ENCODE measurements around the gene NAAA.

Gene NAAA

DNA sequence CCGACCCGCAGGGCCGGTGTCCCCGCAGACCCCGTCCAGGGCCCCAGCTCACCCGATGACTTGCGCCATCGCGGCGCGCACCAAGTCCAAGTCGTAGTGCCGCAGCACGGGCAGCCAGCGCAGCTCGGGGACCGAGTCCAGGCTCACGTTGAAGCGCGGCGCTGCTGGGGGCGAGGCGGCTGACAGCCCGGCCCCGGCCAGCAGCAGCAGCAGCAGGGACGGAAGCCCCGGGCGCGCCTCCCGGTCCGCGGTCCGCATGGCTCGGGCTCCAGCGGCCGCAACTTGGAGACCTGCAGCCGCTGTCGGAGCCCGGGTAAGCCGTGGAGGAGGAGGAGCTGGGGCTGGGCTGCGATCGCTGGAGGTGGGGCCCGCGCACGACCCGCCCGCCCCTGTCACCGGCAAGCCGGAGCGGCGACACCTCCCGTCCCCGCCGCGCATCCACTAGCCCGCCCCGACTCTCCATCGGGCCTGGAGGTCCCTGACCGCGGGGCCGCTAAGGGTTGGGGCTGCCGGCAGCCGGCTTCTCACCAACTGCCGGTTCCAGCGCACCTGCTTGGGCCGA lies at the start of gene NAAA:
Gene NAAA, minus strand, starts transcription at position 322 of the 562 bp plus-strand sequence. Its CDS starts 64 bp downstream, at position 258.
- peak within 1 kb of the TSS; percentile 84 for H3K4me3 ChIP-seq (ENCODE audit: low read length)
- no peaks in the 10 kb centered on the region for H3K9me3 ChIP-seq (ENCODE audit: control insufficient read depth, insufficient read depth, low read length)
- peaks cover 12% of the 10 kb centered on the region for H3K4me1 ChIP-seq (ENCODE audit: control insufficient read depth, low read length)
- H3K36me3 ChIP-seq (ENCODE audit: control insufficient read depth, low read length), result no peaks in the 10 kb centered on the region
- no peaks in the 10 kb centered on the region for H3K27me3 ChIP-seq (ENCODE audit: control insufficient read depth, low read length)
- peak within 1 kb of the TSS; percentile 23; the same call in 1 of the 2 replicates for H3K27ac ChIP-seq (ENCODE audit: low read depth, low read length)
- TF ChIP-seq, protein P1, sequence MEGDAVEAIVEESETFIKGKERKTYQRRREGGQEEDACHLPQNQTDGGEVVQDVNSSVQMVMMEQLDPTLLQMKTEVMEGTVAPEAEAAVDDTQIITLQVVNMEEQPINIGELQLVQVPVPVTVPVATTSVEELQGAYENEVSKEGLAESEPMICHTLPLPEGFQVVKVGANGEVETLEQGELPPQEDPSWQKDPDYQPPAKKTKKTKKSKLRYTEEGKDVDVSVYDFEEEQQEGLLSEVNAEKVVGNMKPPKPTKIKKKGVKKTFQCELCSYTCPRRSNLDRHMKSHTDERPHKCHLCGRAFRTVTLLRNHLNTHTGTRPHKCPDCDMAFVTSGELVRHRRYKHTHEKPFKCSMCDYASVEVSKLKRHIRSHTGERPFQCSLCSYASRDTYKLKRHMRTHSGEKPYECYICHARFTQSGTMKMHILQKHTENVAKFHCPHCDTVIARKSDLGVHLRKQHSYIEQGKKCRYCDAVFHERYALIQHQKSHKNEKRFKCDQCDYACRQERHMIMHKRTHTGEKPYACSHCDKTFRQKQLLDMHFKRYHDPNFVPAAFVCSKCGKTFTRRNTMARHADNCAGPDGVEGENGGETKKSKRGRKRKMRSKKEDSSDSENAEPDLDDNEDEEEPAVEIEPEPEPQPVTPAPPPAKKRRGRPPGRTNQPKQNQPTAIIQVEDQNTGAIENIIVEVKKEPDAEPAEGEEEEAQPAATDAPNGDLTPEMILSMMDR (IDR thresholded peaks at IDR 0.05; ENCODE audit: low read depth, low read length, poor library complexity, severe bottlenecking), result peak; percentile 51
- no peak for TF ChIP-seq EZH2phosphoT487 (IDR thresholded peaks at IDR 0.05; ENCODE audit: borderline replicate concordance, low read length)
- peak within 1 kb of the TSS; percentile 85 for H3K4me2 ChIP-seq (ENCODE audit: low read length)
- no peaks in the 10 kb centered on the region for H3K79me2 ChIP-seq (ENCODE audit: control insufficient read depth, low read length)
- H3F3A ChIP-seq (ENCODE audit: control insufficient read depth, insufficient read depth), result no peaks in the 10 kb centered on the region
- H3K9me2 ChIP-seq (replicated peaks; ENCODE audit: control insufficient read depth, low read length), result no peaks in the 10 kb centered on the region
- no peaks in the 10 kb centered on the region for H4K20me1 ChIP-seq (ENCODE audit: control insufficient read depth, insufficient read depth, low read depth, low read length)

DNA sequence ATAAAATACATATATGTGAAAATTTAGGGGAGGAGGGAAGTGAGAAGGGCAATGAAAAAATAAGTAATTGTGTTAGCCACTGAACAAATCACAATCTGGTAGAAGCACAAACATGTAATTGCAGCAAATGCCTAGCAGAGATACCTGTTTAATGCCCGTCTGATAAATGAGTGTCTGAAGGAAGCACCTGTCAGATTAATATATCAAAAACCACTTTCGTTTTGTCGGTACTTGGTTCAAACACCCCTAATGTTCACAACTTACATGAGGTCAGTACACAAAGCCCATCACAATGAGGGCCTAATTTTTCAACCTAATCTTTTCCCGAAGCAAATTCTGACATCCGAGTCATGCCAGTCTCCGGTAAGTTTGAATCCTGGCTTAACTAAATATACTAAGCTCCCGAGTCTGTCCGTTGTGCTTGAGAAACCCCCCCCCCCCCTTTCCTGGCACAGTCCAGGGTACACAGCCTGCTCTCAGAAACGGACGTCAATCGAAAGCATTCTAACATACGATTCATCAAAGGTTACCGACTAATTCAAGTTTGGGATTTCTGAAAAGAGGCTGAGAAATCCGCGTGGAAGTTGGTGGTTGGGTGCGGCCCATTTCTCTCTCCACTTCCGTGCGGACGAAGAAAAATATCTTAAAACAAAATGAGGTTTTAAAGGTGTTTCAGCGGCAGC lies 49.2 kb upstream of the NAAA start:
- TF ChIP-seq EZH2phosphoT487 (IDR thresholded peaks at IDR 0.05; ENCODE audit: borderline replicate concordance, low read length), result no peak
- TF ChIP-seq, protein P1 (IDR thresholded peaks at IDR 0.05; ENCODE audit: low read depth, low read length, poor library complexity, severe bottlenecking), result no peak
- H3K4me2 ChIP-seq (ENCODE audit: low read length), result peak overlapping the region; percentile 74
- peaks cover 25% of the 10 kb centered on the region for H3K36me3 ChIP-seq (ENCODE audit: control insufficient read depth, low read length)
- H4K20me1 ChIP-seq (ENCODE audit: control insufficient read depth, insufficient read depth, low read depth, low read length), result no peaks in the 10 kb centered on the region
- H3K27me3 ChIP-seq (ENCODE audit: control insufficient read depth, low read length), result no peaks in the 10 kb centered on the region
- peaks cover 18% of the 10 kb centered on the region for H3K4me1 ChIP-seq (ENCODE audit: control insufficient read depth, low read length)
- no peaks in the 10 kb centered on the region for H3F3A ChIP-seq (ENCODE audit: control insufficient read depth, insufficient read depth)
- H3K9me2 ChIP-seq (replicated peaks; ENCODE audit: control insufficient read depth, low read length), result no peaks in the 10 kb centered on the region
- peaks cover 61% of the 10 kb centered on the region for H3K79me2 ChIP-seq (ENCODE audit: control insufficient read depth, low read length)
- H3K27ac ChIP-seq (ENCODE audit: low read depth, low read length), result no peak overlapping the region
- H3K9me3 ChIP-seq (ENCODE audit: control insufficient read depth, insufficient read depth, low read length), result no peaks in the 10 kb centered on the region
- peak overlapping the region; percentile 91 for H3K4me3 ChIP-seq (ENCODE audit: low read length)

DNA sequence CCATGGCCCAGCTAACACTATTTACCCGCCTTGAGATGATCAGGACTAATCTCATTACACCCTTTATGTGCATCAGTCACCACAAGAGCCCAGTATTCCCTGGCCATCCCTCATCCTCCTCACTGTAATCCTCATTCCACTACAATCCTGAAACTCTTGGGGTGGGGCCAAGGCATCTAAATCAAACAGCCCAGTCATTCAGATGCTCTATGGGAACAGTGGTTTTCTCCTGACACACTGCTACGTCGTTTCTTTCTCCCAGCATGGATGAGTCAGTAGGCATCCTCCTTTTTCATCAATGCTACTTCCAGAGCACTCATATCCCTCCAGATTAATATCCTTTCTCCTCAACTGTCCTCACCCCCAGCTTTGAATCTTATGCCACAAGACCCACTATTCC lies 44.3 kb upstream of the NAAA start:
- Histone ChIP-seq H3F3A (ENCODE audit: control insufficient read depth, insufficient read depth) (0 out of 2 replicates have a peak, but pooled peaks cover 3% of the 10 kb centered on the region), H3K36me3 (ENCODE audit: control insufficient read depth, low read length) (peaks cover 54% of the 10 kb centered on the region), H3K4me2 (ENCODE audit: low read length) (no peak overlapping the region), H3K9me3 (ENCODE audit: control insufficient read depth, insufficient read depth, low read length) (no peaks in the 10 kb centered on the region), H3K9me2 (replicated peaks; ENCODE audit: control insufficient read depth, low read length) (no peaks in the 10 kb centered on the region), H3K79me2 (ENCODE audit: control insufficient read depth, low read length) (peaks cover 73% of the 10 kb centered on the region), H3K27ac (ENCODE audit: low read depth, low read length) (no peak overlapping the region), H3K4me3 (ENCODE audit: low read length) (no peak overlapping the region), H4K20me1 (ENCODE audit: control insufficient read depth, insufficient read depth, low read depth, low read length) (no peaks in the 10 kb centered on the region), H3K4me1 (ENCODE audit: control insufficient read depth, low read length) (peaks cover 14% of the 10 kb centered on the region), H3K27me3 (ENCODE audit: control insufficient read depth, low read length) (no peaks in the 10 kb centered on the region)
- TF ChIP-seq EZH2phosphoT487 (IDR thresholded peaks at IDR 0.05; ENCODE audit: borderline replicate concordance, low read length), result no peak
- TF ChIP-seq, protein P1 (IDR thresholded peaks at IDR 0.05; ENCODE audit: low read depth, low read length, poor library complexity, severe bottlenecking), result no peak
